ENCODE measurements around the gene SEZ6.

GRCh38 chr17:28949185-28950016 is 56.4 kb downstream of the SEZ6 start:
- TF ChIP-seq CTCF (IDR thresholded peaks at IDR 0.05) (no peak), EP300 (IDR thresholded peaks at IDR 0.05) (no peak)
